Measurements from ENCODE around the gene TMEM82. TPM values are rescaled to one million over a fixed set of nuclear protein-coding genes. Genes with fewer than 3 reads are reported as not detected.

TMEM82 gene
- total RNA-seq, 2 experiments from 2014 or later, result not detected

DNA sequence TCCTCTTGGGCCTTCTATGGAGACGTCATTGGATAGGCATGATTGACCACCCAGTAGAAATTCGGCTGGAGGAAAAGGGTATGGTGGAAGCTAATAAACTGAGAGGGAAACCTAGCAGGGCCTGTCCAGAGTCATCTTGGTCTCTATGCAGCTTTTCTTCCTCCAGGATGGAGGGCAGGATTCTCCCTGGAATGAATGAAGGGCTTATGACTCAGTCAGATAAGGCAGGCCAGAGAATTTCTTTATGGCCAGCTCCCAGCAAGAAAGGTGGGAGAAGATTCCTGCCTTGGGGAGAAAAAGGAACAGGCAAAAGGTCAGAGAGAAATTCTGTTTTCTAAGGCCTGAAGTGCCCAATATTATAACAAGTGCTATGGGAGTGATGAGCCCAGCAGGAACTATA is 33.4 kb downstream of the TMEM82 start:
- Histone ChIP-seq H4K20me1 (ENCODE audit: insufficient read depth, low read length) (no peaks in the 10 kb centered on the region), H3K9me2 (ENCODE audit: insufficient read depth, low read length) (no peaks in the 10 kb centered on the region), H3K9me3 (ENCODE audit: low read length) (no peaks in the 10 kb centered on the region), H3K4me3 (ENCODE audit: low read depth, low read length, poor library complexity, severe bottlenecking) (no peak overlapping the region), H3K4me2 (ENCODE audit: low read length) (no peak overlapping the region), H3K79me2 (ENCODE audit: insufficient read depth, low read depth, low read length) (no peaks in the 10 kb centered on the region), H3K4me1 (ENCODE audit: insufficient read depth, low read length, poor library complexity, severe bottlenecking) (no peaks in the 10 kb centered on the region), H2AFZ (ENCODE audit: low read length) (no peak overlapping the region), H3K36me3 (ENCODE audit: insufficient read depth, low read length) (no peaks in the 10 kb centered on the region), H3K27ac (ENCODE audit: low read depth, low read length, poor library complexity, severe bottlenecking) (no peak overlapping the region)
- intact Hi-C loops (cut with micrococcal nuclease; ENCODE audit: unreplicated experiment), result no loop called here
- TF ChIP-seq EZH2phosphoT487 (IDR thresholded peaks at IDR 0.05; ENCODE audit: borderline replicate concordance, low read depth, low read length), result no peak
- TF ChIP-seq, protein P1, sequence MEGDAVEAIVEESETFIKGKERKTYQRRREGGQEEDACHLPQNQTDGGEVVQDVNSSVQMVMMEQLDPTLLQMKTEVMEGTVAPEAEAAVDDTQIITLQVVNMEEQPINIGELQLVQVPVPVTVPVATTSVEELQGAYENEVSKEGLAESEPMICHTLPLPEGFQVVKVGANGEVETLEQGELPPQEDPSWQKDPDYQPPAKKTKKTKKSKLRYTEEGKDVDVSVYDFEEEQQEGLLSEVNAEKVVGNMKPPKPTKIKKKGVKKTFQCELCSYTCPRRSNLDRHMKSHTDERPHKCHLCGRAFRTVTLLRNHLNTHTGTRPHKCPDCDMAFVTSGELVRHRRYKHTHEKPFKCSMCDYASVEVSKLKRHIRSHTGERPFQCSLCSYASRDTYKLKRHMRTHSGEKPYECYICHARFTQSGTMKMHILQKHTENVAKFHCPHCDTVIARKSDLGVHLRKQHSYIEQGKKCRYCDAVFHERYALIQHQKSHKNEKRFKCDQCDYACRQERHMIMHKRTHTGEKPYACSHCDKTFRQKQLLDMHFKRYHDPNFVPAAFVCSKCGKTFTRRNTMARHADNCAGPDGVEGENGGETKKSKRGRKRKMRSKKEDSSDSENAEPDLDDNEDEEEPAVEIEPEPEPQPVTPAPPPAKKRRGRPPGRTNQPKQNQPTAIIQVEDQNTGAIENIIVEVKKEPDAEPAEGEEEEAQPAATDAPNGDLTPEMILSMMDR (conservative IDR thresholded peaks at IDR 0.05; ENCODE audit: low read length), result no peak
- ChIA-PET POLR2A (interaction anchor here (0.5 to 0.6 kb wide), 2 partner anchors 96 to 482 kb away, joined by 3 to 4 read pairs; no protein-coding TSS in a partner anchor), CTCF (ENCODE audit: unreplicated experiment) (no interaction called here)
- DNase-seq (ENCODE audit: low spot score), result no peak
- no TSS peak for BruUV-seq (replicated peaks)

DNA sequence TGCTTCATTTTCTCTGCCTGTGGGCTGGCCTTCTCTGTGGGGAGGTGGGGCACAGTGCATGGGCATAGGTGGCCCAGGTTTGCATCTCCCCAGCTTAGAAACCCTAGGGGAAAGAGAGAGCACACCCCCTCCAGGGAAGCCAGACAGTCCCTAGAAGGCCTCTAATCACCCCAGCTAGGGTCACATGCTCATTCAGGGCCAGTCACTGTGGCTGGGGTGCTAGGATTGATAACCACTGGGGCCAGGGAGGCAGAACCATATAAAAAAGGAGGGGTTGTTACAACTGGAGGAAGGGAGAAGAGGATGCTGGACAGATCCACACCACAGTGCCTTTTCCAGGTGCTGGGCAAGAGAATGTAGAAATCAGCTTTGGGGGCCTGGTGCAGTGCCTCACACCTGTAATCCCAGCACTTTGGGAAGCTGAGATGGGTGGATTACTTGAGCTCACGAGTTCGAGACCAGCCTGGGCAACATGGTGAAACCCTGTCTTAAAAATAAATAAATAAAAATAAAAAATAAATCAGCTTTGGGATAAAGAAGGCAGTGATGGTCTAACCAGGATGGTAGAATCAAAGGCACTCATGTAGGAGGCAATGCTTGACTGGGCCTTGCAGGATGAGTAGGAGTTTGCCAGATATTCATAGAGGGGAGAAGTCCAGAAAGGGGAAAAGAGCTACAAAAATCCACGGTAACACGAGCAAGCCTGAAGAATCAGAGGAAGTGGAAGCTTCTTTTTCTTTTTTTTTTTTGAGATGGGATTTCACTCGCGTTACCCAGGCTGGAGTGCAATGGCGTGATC is 35.8 kb downstream of the TMEM82 start:
- ChIA-PET POLR2A (interaction anchor here (1.0 kb wide), 1 partner anchor 97 kb away, joined by 3 read pairs; no protein-coding TSS in a partner anchor), CTCF (ENCODE audit: unreplicated experiment) (interaction anchor here (0.5 to 0.6 kb wide), 3 partner anchors 17 to 48 kb away, joined by 3 to 4 read pairs (median 3); no protein-coding TSS in a partner anchor)
- no peak overlapping the region for H3K4me3 ChIP-seq (ENCODE audit: low read depth, low read length, poor library complexity, severe bottlenecking)
- no peak overlapping the region for H3K4me2 ChIP-seq (ENCODE audit: low read length)
- DNase-seq (ENCODE audit: low spot score), result no peak
- no peaks in the 10 kb centered on the region for H3K9me2 ChIP-seq (ENCODE audit: insufficient read depth, low read length)
- H3K9me3 ChIP-seq (ENCODE audit: low read length), result no peaks in the 10 kb centered on the region
- intact Hi-C loops (cut with micrococcal nuclease; ENCODE audit: unreplicated experiment), result no loop called here
- H3K79me2 ChIP-seq (ENCODE audit: insufficient read depth, low read depth, low read length), result no peaks in the 10 kb centered on the region
- no peaks in the 10 kb centered on the region for H4K20me1 ChIP-seq (ENCODE audit: insufficient read depth, low read length)
- no TSS peak for BruUV-seq (replicated peaks)
- no peaks in the 10 kb centered on the region for H3K36me3 ChIP-seq (ENCODE audit: insufficient read depth, low read length)
- no peak overlapping the region for H2AFZ ChIP-seq (ENCODE audit: low read length)
- TF ChIP-seq EZH2phosphoT487 (IDR thresholded peaks at IDR 0.05; ENCODE audit: borderline replicate concordance, low read depth, low read length), result no peak
- TF ChIP-seq, protein P1 (conservative IDR thresholded peaks at IDR 0.05; ENCODE audit: low read length), result no peak
- H3K27ac ChIP-seq (ENCODE audit: low read depth, low read length, poor library complexity, severe bottlenecking), result no peak overlapping the region
- no peaks in the 10 kb centered on the region for H3K4me1 ChIP-seq (ENCODE audit: insufficient read depth, low read length, poor library complexity, severe bottlenecking)

DNA sequence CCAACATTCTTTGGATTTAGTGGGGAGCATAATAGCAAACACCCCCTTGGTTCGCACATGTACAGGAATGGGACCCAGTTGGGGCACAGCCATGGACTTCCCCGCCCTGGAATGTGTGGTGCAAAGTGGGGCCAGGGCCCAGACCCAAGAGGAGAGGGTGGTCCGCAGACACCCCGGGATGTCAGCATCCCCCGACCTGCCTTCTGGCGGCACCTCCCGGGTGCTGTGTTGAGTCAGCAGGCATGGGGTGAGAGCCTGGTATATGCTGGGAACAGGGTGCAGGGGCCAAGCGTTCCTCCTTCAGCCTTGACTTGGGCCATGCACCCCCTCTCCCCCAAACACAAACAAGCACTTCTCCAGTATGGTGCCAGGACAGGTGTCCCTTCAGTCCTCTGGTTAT is 43.4 kb downstream of the TMEM82 start:
- no peak for TF ChIP-seq EZH2phosphoT487 (IDR thresholded peaks at IDR 0.05; ENCODE audit: borderline replicate concordance, low read depth, low read length)
- TF ChIP-seq, protein P1 (conservative IDR thresholded peaks at IDR 0.05; ENCODE audit: low read length), result no peak
- ChIA-PET POLR2A (no interaction called here), CTCF (ENCODE audit: unreplicated experiment) (no interaction called here)
- Histone ChIP-seq H3K9me3 (ENCODE audit: low read length) (no peaks in the 10 kb centered on the region), H3K4me2 (ENCODE audit: low read length) (no peak overlapping the region), H3K27ac (ENCODE audit: low read depth, low read length, poor library complexity, severe bottlenecking) (no peak overlapping the region), H3K4me3 (ENCODE audit: low read depth, low read length, poor library complexity, severe bottlenecking) (no peak overlapping the region), H2AFZ (ENCODE audit: low read length) (no peak overlapping the region), H3K9me2 (ENCODE audit: insufficient read depth, low read length) (no peaks in the 10 kb centered on the region), H4K20me1 (ENCODE audit: insufficient read depth, low read length) (no peaks in the 10 kb centered on the region), H3K79me2 (ENCODE audit: insufficient read depth, low read depth, low read length) (no peaks in the 10 kb centered on the region), H3K36me3 (ENCODE audit: insufficient read depth, low read length) (no peaks in the 10 kb centered on the region), H3K4me1 (ENCODE audit: insufficient read depth, low read length, poor library complexity, severe bottlenecking) (no peaks in the 10 kb centered on the region)
- DNase-seq (ENCODE audit: low spot score), result no peak
- no TSS peak for BruUV-seq (replicated peaks)
- intact Hi-C loops (cut with micrococcal nuclease; ENCODE audit: unreplicated experiment), result no loop called here
